Cardiac muscle cell (in vitro differentiated cells and primary cell): Measurements from ENCODE around the gene LASP1. TPM values are rescaled to one million over a fixed set of nuclear protein-coding genes. Genes with fewer than 3 reads are reported as not detected.

Experiments used
- DNase-seq, 2 donors: peaks; one replicate each; pipeline versions ENCODE4 v3.0.0 to v3.0.0-alpha.2; 2010 to 2017; ENCODE audit warnings: low read depth in 1 of 2, low spot score in 1 of 2
- H3K27ac ChIP-seq: fragments of 200-600 bp; sonication (generic); 2 replicates; pipeline ENCODE4 v1.5.1; 2016
- H3K27me3 ChIP-seq: fragments of 200-600 bp; sonication (generic); 2 replicates; pipeline ENCODE4 v1.6.0; 2016; ENCODE audit warnings: control low read depth
- H3K36me3 ChIP-seq: fragments of 200-600 bp; sonication (generic); 2 replicates; pipeline ENCODE4 v1.5.1; 2016; ENCODE audit warnings: control low read depth
- H3K4me1 ChIP-seq: fragments of 200-600 bp; sonication (generic); 2 replicates; pipeline ENCODE4 v1.8.1; 2017; ENCODE audit warnings: low read depth, mild to moderate bottlenecking, mixed run types
- H3K4me3 ChIP-seq: fragments of 200-600 bp; sonication (generic); 2 replicates; pipeline ENCODE4 v1.5.1; 2016; ENCODE audit warnings: mild to moderate bottlenecking
- H3K9me3 ChIP-seq: fragments of 200-600 bp; sonication (generic); 2 replicates; pipeline ENCODE4 v1.5.1; 2017; ENCODE audit warnings: low read depth, mild to moderate bottlenecking, control low read depth
- CTCF ChIP-seq: IDR thresholded peaks from 2 replicates; pipeline ENCODE4 v1.5.1; 2012; ENCODE audit warnings: low read depth, mild to moderate bottlenecking, low read length
- polyA plus RNA-seq: library from polyadenylated mRNA; unstranded; fragments of >200 nt; fragmentation: Nextera tagmentation; extraction: Ambion mirVana; gene quantifications from 2 replicates; pipeline ENCODE4 v1.2.1, GENCODE V29; 2016
- total RNA-seq: library from RNA; depleted of rRNA; stranded (reverse); fragments of >200 nt; gene quantifications from 2 replicates; pipeline ENCODE4 v1.2.3, GENCODE V29; 2016

LASP1 gene
- total RNA-seq: 46.0 and 51.2 TPM in 2 replicates
- 28.1 and 38.0 TPM in 2 replicates for polyA plus RNA-seq

GRCh38 chr17:38869526-38870258 lies at the start of gene LASP1:
TSS of gene LASP1 (plus strand) at chr17:38870058. CDS start at chr17:38870190, 132 bp downstream.
- TF ChIP-seq CTCF: no peak
- Histone ChIP-seq H3K4me1 (peaks cover 21% of the 10 kb centered on the region), H3K4me3 (peak within 1 kb of the TSS; percentile 66), H3K36me3 (no peaks in the 10 kb centered on the region), H3K27ac (peak within 1 kb of the TSS; percentile 82), H3K27me3 (no peaks in the 10 kb centered on the region), H3K9me3 (no peaks in the 10 kb centered on the region)
- peak; percentile 92 to 93 for DNase-seq

- Histone ChIP-seq H3K36me3 (peaks cover 9% of the 10 kb centered on the region), H3K27me3 (no peaks in the 10 kb centered on the region), H3K9me3 (no peaks in the 10 kb centered on the region), H3K4me1 (peaks cover 3% of the 10 kb centered on the region), H3K4me3 (peak within 1 kb of the TSS; percentile 88), H3K27ac (peak within 1 kb of the TSS; percentile 98)
- DNase-seq: peak; percentile 88 to 97
- TF ChIP-seq CTCF: no peak
Observed at GRCh38 chr17:38824899-38825761, 44.7 kb upstream of the LASP1 start, which contains the start of gene CWC25. TSS of gene CWC25 (minus strand) at chr17:38825321. CDS start at chr17:38825183, 138 bp downstream.

GRCh38 chr17:38825762-38826247 lies 44.1 kb upstream of the LASP1 start:
- no peak for DNase-seq

GRCh38 chr17:38844261-38844757 lies 25.5 kb upstream of the LASP1 start:
- H3K36me3 ChIP-seq: peaks cover 27% of the 10 kb centered on the region
- peak overlapping the region; percentile 48 for H3K27ac ChIP-seq
- H3K4me3 ChIP-seq: no peak overlapping the region
- TF ChIP-seq CTCF: no peak
- H3K4me1 ChIP-seq: no peaks in the 10 kb centered on the region
- no peaks in the 10 kb centered on the region for H3K9me3 ChIP-seq
- H3K27me3 ChIP-seq: no peaks in the 10 kb centered on the region
- DNase-seq: no peak

More at GRCh38 chr17:38825762-38826247, 44.1 kb upstream of the LASP1 start:
- peaks cover 3% of the 10 kb centered on the region for H3K4me1 ChIP-seq
- H3K27ac ChIP-seq: peak overlapping the region; percentile 98
- H3K9me3 ChIP-seq: no peaks in the 10 kb centered on the region
- H3K4me3 ChIP-seq: peak overlapping the region; percentile 88
- H3K27me3 ChIP-seq: no peaks in the 10 kb centered on the region
- peaks cover 3% of the 10 kb centered on the region for H3K36me3 ChIP-seq
- TF ChIP-seq CTCF: no peak

GRCh38 chr17:38848557-38848891 lies 21.3 kb upstream of the LASP1 start:
- no peak for DNase-seq
- H3K27me3 ChIP-seq: no peaks in the 10 kb centered on the region
- H3K4me1 ChIP-seq: peaks cover 14% of the 10 kb centered on the region
- H3K36me3 ChIP-seq: peaks cover 56% of the 10 kb centered on the region
- peak overlapping the region; percentile 29 for H3K27ac ChIP-seq
- no peak overlapping the region for H3K4me3 ChIP-seq
- H3K9me3 ChIP-seq: no peaks in the 10 kb centered on the region
- TF ChIP-seq CTCF: no peak
